HG03039 (cell line): ENCODE measurements around the gene PROC.

Source experiments
- ATAC-seq: cut with Tn5 transposase; IDR thresholded peaks from one replicate; pipeline ENCODE4 v1.9.1; 2021; ENCODE audit warnings: mild to moderate bottlenecking, moderate library complexity; ENCODE audit not compliant: unreplicated experiment

The PROC gene

DNA sequence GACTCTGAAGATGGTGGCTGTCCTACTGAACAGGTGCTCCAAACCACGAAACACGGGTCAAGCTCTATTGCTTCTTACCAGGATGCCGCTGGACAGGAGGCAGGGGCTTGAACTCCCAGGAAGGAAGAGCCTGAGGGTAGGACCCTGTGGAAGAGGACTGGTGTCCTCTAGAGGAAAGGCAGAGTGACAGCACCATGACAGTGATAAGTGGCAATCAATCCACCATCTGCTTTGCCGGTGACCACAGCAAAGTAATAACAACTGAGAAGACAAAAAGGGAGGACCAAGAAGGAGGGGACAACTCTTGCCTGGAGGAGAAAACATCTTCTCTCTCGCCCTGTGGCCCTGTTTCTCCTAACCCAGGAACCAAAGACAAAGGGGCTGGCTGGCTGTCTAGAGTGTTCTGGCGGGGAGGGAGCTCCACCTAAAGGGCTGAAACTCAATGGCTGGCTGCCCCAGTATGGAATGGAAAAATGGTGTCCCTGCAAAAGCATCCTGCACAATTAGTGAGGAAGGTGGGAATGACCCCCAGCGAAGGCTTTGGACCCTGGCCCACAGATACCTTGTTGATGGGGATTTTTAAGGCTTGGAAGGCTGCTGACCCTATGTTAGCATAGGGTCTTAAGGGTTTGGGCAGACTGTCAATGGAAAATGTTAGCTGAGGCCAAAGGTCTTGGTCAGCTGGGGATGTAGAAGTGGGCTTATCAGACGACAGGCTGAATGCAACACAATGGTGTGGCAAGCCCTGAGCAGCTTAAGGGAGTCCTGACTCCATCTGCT, 35.4 kb downstream of the PROC start:
- no peak for ATAC-seq

DNA sequence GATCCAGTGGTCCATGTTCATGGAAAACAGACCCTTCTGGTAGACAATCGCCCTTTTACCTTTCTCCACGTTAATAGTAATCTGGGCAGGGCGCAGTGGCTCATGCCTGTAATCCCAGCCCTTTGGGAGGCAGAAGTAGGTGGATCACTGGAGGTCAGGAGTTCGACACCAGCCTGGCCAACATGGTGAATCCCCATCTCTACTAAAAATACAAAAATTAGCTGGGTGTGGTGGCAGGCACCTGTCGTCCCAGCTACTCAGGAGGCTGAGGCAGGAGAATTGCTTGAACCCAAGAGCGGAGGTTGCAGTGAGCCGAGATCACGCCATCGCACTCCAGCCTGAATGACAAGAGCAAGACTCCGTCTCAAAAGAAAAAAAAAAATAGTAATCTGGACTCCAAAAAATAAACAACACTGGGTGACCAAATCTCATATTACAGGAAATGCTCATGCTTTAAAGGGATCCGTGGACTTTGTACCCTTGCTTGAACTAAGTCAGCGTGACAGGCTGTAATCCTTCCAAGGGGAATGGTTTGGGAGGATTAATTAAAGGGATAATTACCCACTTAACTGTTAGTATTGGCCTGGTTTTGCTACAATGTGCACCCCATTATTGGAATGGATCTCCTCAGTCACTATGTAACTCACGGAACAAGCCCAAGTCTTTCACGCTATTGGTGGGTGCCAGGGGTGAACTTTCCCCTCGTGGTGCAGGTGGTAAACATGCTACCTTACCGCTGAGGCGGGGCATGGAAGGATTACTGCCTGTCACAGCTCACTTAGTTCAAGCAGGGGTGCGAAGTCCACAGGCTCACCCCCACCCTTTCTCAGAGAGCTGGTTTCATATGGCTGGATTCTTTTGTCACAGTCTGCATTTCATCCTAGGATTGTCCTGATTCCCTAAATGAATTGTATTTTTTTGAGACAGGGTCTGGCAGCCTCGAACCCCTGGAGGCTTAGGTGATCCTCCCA, 36.7 kb downstream of the PROC start:
- no peak for ATAC-seq

GRCh38 chr2:127455566-127456493, 37.6 kb downstream of the PROC start:
- ATAC-seq: no peak

DNA sequence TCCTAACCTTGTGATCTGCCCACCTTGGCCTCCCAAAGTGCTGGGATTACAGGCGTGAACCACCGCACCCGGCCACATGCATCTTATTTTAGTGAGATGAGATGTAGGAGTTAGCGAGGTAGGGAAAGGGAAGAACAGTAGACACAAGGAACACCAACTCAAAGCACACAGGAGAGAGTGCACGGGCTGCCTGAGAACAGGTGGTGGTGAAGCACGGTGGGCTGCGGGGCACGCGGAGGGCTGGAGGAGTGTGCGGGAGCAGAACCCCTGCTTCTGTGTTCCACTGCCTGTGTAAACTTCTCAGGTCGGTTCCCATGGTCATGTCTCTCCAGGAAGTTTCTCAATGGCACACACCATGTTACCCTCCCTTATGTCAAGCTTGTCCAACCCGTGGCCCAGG, 38.7 kb downstream of the PROC start:
- no peak for ATAC-seq

DNA sequence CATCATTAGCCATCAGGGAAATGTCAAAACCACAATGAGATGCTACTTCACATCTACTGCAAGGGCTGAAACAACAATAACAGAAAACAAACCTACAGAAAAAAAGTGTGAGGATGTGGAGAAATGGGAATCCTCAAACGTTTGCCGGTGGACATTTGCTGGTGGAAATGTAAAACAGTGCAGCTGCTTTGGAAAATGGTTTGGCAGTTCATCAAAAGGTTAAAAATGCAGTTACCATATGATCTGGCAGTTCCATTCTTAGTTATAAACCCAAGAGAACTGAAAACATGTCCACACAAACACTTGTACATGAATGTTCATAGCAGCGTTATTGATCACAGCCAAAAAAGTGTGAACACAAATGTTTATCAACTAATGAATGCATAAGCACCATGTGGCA, 44.2 kb downstream of the PROC start:
- no peak for ATAC-seq

- no peak for ATAC-seq
Measured at GRCh38 chr2:127463155-127463991, 45.1 kb downstream of the PROC start.

DNA sequence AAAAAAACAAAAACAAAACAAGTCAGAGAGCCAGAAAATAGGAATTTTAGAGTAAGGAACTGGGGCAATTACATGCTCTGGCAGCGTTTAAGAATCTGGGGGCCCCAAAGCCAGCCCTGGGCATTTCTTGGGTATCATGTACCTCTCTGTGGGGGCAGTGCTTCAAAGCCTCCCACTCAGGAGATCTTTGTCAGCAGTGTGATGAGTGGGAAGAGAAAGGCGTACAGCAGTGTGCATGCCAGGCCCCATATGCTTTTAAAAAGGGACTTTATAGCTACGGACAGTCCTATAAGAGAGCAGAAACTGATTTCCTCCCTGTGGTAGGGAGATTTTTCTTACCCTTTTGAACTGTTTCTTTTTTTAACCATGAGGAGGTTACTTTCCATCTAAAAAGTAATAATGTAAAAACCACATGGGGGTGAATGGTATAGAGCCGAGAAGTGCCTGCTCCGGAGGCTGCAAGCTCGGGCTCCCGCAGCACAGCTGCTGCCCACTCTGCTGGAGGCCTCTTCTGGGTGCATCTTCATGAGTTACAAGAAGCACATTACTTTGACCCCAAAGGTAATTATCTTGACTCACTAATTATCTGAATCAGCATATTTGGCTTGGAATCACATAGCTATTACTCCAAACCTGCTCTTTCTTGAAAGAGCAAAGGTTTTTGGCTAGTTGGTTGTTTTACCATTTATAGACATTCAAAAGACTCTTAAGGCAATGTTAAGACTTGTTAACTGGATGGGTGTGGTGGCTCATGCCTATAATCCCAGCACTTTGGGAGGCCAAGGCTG, 46.4 kb downstream of the PROC start:
- ATAC-seq: no peak

GRCh38 chr2:127465258-127465657, 47.0 kb downstream of the PROC start:
- ATAC-seq: no peak

DNA sequence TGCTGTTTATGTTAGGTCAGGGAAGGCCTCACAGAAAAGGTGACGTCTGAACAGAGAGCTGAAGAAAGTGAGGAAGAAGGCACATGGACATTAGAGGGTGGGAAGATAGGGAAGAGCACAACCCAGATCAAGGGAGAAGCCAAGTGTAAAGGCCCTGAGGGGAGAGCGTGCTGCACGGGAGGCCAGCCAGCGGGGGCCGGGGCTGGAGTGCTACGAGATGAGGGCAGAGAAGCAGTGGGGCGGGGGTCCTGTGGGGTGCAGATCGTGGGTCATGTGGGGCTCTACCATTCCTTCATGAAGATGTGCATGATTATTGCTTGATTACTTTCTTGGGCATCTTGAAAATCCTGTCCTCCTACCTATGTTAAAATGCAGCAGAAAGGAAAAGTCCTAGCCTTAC, 50.8 kb downstream of the PROC start:
- ATAC-seq: no peak

DNA sequence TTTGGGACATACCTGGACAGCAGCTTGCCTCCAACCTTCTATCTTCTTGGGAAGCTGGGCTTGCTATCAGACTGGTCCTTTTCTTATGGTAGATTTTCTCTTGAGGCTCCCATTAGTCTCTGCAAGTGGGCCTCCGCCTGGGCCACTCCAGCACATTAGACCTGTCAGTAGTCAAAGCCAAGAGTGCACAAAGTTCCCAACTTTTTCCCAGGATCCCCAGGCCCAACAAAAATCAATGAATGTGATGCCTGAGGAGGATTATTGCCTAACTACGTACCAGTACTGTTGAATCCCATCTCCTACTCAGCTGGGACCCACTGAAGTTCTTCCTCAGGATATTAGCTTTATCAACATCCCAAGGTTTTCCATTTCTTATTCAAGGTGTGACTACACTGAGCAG, 51.7 kb downstream of the PROC start:
- no peak for ATAC-seq

- no peak for ATAC-seq
Measured at GRCh38 chr2:127471286-127471988, 53.2 kb downstream of the PROC start.

- ATAC-seq: no peak
Measured at GRCh38 chr2:127472268-127472667, 54.0 kb downstream of the PROC start.

DNA sequence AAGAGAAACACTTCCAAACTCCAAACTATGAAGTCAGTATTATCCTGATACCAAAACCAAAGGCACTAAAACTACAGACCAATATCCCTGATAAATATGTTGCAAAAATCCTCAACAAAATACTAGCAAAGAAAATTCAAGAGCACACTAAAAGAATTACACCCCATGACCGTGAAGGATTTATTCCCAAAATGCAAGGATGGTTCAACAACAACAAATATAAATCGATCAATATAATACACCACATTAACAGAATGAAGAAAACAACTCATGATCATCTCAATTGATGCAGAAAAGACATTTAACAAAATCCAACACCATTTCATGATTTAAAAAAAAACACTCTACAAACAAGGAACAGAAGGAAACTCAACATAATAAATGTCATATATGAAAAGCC, 57.6 kb downstream of the PROC start:
- no peak for ATAC-seq
